HL-60 (cell line): ENCODE measurements around the gene GRID1.

Experiments
- TF ChIP-seq, protein P1 (sequence below): IDR thresholded peaks from one replicate; pipeline ENCODE4 v1.5.1; 2011; ENCODE audit warnings: low read length, control low read depth, inconsistent platforms; ENCODE audit not compliant: insufficient read depth
- TF ChIP-seq, protein P2 (sequence below): IDR thresholded peaks from 2 replicates; pipeline ENCODE4 v1.6.1; 2012; ENCODE audit warnings: low read depth; ENCODE audit not compliant: insufficient replicate concordance

DNA sequence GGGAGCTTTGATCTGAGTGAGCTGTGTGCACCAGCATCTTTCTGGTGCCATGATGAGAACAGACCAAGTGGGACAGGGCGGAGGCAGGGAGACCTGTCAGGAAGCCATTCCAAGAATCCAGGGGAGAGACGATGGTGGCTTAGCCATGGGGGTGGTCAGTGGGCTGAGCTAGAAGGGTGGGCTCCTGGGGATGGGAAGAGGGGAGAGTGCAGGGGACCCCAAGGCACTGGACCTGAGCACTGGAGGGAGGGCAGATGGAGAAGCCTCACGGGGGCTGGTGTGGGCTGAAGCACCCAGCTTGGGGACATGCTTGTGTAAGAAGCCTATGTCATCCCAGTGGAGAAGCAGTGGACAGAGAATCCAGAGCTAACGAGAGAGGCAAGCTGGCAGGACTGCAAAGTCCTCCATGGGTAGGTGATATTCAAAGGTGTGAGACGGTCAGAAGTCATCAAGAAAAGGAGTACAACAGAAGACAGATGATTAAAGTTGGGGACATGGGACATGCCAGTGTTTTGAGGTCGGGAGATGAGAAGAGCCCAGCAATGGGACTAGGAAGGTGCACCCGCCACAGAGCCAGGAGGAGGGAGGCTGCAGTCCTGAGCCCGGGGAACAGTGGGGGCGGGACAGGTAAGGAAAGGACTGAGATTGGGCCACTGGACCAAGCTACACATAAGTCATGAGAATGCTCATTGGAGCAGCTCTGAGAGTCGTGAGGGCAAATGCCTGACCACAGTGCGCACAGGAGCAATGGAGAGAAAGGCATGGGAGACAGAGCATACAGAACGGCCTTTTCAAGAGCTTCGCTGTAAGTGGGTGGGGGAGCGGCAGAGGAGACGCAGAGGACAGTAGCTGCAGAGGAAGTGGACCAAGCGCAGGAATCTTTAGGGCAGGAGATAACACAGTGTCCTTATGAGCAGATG lies 72.0 kb downstream of the GRID1 start:
- TF ChIP-seq, protein P1, sequence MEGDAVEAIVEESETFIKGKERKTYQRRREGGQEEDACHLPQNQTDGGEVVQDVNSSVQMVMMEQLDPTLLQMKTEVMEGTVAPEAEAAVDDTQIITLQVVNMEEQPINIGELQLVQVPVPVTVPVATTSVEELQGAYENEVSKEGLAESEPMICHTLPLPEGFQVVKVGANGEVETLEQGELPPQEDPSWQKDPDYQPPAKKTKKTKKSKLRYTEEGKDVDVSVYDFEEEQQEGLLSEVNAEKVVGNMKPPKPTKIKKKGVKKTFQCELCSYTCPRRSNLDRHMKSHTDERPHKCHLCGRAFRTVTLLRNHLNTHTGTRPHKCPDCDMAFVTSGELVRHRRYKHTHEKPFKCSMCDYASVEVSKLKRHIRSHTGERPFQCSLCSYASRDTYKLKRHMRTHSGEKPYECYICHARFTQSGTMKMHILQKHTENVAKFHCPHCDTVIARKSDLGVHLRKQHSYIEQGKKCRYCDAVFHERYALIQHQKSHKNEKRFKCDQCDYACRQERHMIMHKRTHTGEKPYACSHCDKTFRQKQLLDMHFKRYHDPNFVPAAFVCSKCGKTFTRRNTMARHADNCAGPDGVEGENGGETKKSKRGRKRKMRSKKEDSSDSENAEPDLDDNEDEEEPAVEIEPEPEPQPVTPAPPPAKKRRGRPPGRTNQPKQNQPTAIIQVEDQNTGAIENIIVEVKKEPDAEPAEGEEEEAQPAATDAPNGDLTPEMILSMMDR: no peak
- TF ChIP-seq, protein P2, sequence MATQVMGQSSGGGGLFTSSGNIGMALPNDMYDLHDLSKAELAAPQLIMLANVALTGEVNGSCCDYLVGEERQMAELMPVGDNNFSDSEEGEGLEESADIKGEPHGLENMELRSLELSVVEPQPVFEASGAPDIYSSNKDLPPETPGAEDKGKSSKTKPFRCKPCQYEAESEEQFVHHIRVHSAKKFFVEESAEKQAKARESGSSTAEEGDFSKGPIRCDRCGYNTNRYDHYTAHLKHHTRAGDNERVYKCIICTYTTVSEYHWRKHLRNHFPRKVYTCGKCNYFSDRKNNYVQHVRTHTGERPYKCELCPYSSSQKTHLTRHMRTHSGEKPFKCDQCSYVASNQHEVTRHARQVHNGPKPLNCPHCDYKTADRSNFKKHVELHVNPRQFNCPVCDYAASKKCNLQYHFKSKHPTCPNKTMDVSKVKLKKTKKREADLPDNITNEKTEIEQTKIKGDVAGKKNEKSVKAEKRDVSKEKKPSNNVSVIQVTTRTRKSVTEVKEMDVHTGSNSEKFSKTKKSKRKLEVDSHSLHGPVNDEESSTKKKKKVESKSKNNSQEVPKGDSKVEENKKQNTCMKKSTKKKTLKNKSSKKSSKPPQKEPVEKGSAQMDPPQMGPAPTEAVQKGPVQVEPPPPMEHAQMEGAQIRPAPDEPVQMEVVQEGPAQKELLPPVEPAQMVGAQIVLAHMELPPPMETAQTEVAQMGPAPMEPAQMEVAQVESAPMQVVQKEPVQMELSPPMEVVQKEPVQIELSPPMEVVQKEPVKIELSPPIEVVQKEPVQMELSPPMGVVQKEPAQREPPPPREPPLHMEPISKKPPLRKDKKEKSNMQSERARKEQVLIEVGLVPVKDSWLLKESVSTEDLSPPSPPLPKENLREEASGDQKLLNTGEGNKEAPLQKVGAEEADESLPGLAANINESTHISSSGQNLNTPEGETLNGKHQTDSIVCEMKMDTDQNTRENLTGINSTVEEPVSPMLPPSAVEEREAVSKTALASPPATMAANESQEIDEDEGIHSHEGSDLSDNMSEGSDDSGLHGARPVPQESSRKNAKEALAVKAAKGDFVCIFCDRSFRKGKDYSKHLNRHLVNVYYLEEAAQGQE: no peak
